Right lobe of liver (tissue), 4 donors: Measurements from ENCODE around the gene U2AF1L4.

Experiments used
- CTCF ChIP-seq, 4 donors: fragments of 200-600 bp in 3 of 4; fragments of 450-650 bp in 1 of 4; IDR thresholded peaks; one replicate each; pipeline versions ENCODE4 v1.5.1 to v1.8.0; 2016 to 2022; ENCODE audit warnings: antibody characterized with exemption in 4 of 4, mild to moderate bottlenecking in 2 of 4
- POLR2A ChIP-seq: fragments of 450-650 bp; IDR thresholded peaks from one replicate; pipeline ENCODE4 v1.6.1; 2017; ENCODE audit warnings: antibody characterized with exemption, mild to moderate bottlenecking
- donor health status: DM: no; HTN: no; CAD: no.
- donor health status: DM: no; HTN: no; CAD: no.
- donor health status: DM: no; HTN: yes; CAD: no.

GRCh38 chr19:35720648-35721047, 24.6 kb downstream of the U2AF1L4 start:
- TF ChIP-seq CTCF (IDR thresholded peaks at IDR 0.05) (no peak), POLR2A (no peak)
